Duodenal mucosa (tissue), 2 donors: Measurements from ENCODE around the gene TMEM260.

Source experiments
- H3K27ac ChIP-seq: one replicate; pipeline ENCODE4 v1.7.0; 2013; ENCODE audit warnings: low read depth, low read length
- H3K27me3 ChIP-seq, 2 donors: one replicate each; pipeline ENCODE4 v1.7.0; 2013; ENCODE audit warnings: low read length in 2 of 2, control low read depth in 1 of 2; ENCODE audit not compliant: insufficient read depth in 2 of 2, control insufficient read depth in 1 of 2
- H3K36me3 ChIP-seq, 2 donors: one replicate each; pipeline ENCODE4 v1.7.0; 2013; ENCODE audit warnings: low read length in 2 of 2, control low read depth in 1 of 2; ENCODE audit not compliant: insufficient read depth in 2 of 2, control insufficient read depth in 1 of 2
- H3K4me1 ChIP-seq, 2 donors: one replicate each; pipeline ENCODE4 v1.7.0; 2013; ENCODE audit warnings: low read length in 2 of 2, control low read depth in 1 of 2; ENCODE audit not compliant: insufficient read depth in 2 of 2, control insufficient read depth in 1 of 2
- H3K4me3 ChIP-seq, 2 donors: one replicate each; pipeline ENCODE4 v1.7.0; 2013; ENCODE audit warnings: low read length in 2 of 2, low read depth in 1 of 2
- H3K9ac ChIP-seq, 2 donors: one replicate each; pipeline ENCODE4 v1.7.0; 2013; ENCODE audit warnings: low read length in 2 of 2, low read depth in 1 of 2
- H3K9me3 ChIP-seq, 2 donors: one replicate each; pipeline ENCODE4 v1.7.0; 2013; ENCODE audit warnings: low read length in 2 of 2, control low read depth in 1 of 2; ENCODE audit not compliant: control insufficient read depth in 1 of 2

The TMEM260 gene

DNA sequence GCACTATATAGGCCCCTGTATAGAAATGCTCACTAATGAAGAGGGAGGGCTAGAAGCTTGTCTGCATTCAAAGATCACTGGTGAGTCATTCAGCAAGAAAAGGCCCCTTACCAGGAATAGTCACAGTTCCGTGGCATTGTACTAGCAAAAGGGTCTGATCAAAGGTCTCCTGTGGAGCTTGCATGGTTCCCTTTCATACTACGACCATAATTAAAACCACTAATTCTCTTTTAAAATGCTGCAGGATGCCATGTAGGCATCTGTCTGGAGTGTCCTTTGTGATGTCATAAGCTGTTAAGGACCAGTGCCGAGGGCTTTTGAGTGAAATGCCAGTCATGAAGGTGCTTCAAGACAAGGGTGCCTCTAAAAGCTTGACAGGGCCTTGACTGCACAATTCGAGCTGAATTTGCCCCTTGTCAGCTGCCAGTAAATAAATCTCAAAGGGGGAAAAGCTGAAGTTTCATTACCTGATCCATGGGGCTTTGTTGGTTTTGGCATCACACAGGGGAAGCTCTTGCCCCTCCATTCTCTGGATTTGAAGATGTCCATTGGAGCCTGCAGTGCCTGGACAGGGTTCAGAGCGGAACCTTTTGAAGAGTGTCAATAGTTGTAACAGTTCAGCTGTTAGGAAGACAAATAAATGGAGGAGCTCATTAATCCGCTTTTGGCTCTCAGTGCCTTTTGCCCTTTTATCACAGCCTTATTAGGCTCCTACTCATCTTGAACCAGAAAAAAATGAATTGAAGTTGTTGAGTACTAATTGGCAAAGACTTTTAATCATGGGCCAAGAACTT lies 69.1 kb downstream of the TMEM260 start:
- Histone ChIP-seq H3K36me3 (peaks cover 8 to 9% of the 10 kb centered on the region in 2 donors), H3K9me3 (no peaks in the 10 kb centered on the region), H3K4me1 (no peaks in the 10 kb centered on the region), H3K27ac (no peak overlapping the region), H3K27me3 (no peaks in the 10 kb centered on the region), H3K4me3 (no peak overlapping the region), H3K9ac (no peak overlapping the region)

DNA sequence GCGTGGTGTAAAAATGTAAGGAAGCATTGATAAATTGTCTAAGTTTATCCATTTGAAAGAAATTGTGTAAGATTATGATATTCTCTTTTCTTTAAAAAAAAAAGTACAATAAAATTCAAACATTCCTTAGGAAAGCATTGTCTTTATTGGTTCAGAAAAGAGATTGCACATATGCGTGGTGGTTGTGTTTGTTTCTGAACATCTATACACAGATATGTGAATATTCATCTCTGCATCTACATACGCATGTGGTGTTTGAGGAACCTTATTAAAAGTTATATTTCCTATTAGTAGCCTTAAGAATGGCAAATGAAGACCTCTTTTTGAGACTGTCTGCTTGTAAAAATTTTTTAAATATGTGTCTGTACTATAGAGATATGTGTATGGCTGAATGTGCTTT lies 69.8 kb downstream of the TMEM260 start:
- H3K27ac ChIP-seq = no peak overlapping the region
- no peak overlapping the region for H3K9ac ChIP-seq
- peaks cover 8 to 9% of the 10 kb centered on the region in 2 donors for H3K36me3 ChIP-seq
- no peaks in the 10 kb centered on the region for H3K9me3 ChIP-seq
- no peaks in the 10 kb centered on the region for H3K27me3 ChIP-seq
- no peaks in the 10 kb centered on the region for H3K4me1 ChIP-seq
- no peak overlapping the region for H3K4me3 ChIP-seq

GRCh38 chr14:56650048-56650447 lies 70.5 kb downstream of the TMEM260 start:
- H3K4me1 ChIP-seq = no peaks in the 10 kb centered on the region
- no peak overlapping the region for H3K4me3 ChIP-seq
- no peaks in the 10 kb centered on the region for H3K27me3 ChIP-seq
- no peak overlapping the region for H3K9ac ChIP-seq
- H3K9me3 ChIP-seq = no peaks in the 10 kb centered on the region
- no peak overlapping the region for H3K27ac ChIP-seq
- peaks cover 8 to 9% of the 10 kb centered on the region in 2 donors for H3K36me3 ChIP-seq

- no peak overlapping the region for H3K9ac ChIP-seq
- no peak overlapping the region for H3K4me3 ChIP-seq
- no peaks in the 10 kb centered on the region for H3K9me3 ChIP-seq
Measured at GRCh38 chr14:56650979-56651378, 71.4 kb downstream of the TMEM260 start.

DNA sequence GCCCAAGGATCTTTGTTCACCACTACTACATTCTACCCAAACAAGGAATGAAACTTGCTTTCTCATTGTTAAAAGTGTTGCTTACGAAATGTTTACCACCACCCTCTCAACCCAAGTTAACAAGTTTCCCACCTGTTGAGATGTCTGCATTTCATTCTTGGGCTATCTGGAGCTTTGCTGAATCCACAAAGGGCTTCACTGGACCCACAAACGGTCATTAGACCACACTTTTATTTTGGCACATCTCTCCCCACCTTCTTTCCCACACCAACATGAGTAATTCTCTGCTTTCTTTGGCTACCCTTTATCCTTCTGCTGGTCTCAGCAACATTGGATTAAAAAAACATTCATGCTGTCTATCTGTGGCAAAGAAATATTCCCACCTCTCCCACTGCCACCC lies 78.0 kb downstream of the TMEM260 start:
- Histone ChIP-seq H3K4me1 (no peaks in the 10 kb centered on the region), H3K9ac (no peak overlapping the region), H3K36me3 (no peaks in the 10 kb centered on the region), H3K4me3 (no peak overlapping the region), H3K9me3 (no peaks in the 10 kb centered on the region), H3K27me3 (no peaks in the 10 kb centered on the region), H3K27ac (no peak overlapping the region)

More at GRCh38 chr14:56650979-56651378, 71.4 kb downstream of the TMEM260 start:
- no peaks in the 10 kb centered on the region for H3K4me1 ChIP-seq
- no peaks in the 10 kb centered on the region for H3K27me3 ChIP-seq
- no peak overlapping the region for H3K27ac ChIP-seq
- H3K36me3 ChIP-seq = peaks cover 8 to 9% of the 10 kb centered on the region in 2 donors

- H3K9me3 ChIP-seq = no peaks in the 10 kb centered on the region
- H3K36me3 ChIP-seq = no peaks in the 10 kb centered on the region
- no peak overlapping the region for H3K4me3 ChIP-seq
- no peaks in the 10 kb centered on the region for H3K4me1 ChIP-seq
- no peak overlapping the region for H3K9ac ChIP-seq
- H3K27me3 ChIP-seq = no peaks in the 10 kb centered on the region
- no peak overlapping the region for H3K27ac ChIP-seq
Measured at GRCh38 chr14:56659378-56659777, 79.8 kb downstream of the TMEM260 start.

DNA sequence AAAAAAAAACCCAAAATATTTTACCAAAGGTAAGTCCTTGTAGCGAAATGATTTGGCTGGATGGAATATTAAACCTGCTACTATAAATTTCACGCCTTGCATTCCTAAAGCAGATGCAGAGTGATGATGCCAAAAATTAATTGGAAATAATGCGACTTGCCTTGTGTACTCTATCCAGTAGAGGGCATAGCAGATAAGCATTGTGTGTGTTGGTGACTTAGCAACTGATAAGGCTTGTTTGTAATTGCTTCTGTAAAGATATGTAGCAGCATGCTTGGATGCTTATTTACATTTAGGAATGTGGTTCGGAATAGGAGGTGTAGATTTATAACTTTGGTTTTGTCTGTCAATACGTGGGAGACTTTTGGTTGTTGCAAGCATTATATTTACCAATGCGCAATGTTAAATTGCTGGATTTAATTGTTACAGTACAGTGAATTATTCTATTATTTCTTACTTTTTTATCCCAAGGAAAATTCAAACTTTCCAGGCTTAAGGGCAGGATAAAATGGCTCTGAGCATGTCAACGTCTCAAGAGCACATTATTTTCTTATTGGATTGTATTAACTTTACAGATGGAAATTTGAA lies 80.5 kb downstream of the TMEM260 start:
- no peaks in the 10 kb centered on the region for H3K36me3 ChIP-seq

DNA sequence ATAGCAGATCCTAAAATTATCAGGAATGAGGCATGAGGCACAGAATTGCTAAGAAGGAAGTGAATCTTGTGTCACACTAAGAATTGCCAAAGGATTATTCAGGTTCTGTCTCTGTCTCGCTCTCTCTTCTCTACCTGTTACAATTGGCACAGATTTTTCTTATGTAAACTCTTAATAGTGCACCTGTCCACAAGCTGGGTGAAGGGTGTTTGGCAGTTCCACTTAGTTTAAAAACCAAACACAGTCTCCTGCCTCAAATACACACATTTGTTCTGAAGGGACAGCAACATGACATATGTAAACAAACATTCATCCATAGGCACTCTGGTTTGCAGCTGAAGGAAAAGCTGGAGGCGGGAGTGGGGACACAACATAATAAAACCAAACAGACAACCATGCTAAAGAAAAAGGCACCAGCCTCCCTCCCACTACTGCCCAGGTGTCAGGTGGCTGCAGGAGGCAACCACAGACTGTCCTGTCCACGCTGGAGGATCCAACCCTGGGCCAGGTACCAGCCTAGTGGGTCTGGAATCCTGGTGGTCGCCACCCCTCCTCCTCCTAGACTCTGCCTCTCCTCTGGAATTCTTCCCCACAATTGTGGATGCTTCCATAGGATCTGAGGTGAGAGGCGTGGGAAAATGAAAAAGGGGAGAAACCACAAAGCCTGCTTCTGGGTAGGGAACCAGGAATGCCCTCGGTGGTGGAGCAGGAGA lies 81.2 kb downstream of the TMEM260 start:
- no peaks in the 10 kb centered on the region for H3K27me3 ChIP-seq
- no peak overlapping the region for H3K9ac ChIP-seq
- no peak overlapping the region for H3K27ac ChIP-seq
- H3K9me3 ChIP-seq = no peaks in the 10 kb centered on the region
- H3K4me1 ChIP-seq = no peaks in the 10 kb centered on the region
- H3K4me3 ChIP-seq = no peak overlapping the region
- H3K36me3 ChIP-seq = no peaks in the 10 kb centered on the region

More for the DNA sequence above, 80.5 kb downstream of the TMEM260 start:
- no peak overlapping the region for H3K9ac ChIP-seq
- H3K27ac ChIP-seq = no peak overlapping the region
- H3K9me3 ChIP-seq = no peaks in the 10 kb centered on the region
- no peak overlapping the region for H3K4me3 ChIP-seq
- no peaks in the 10 kb centered on the region for H3K4me1 ChIP-seq
- no peaks in the 10 kb centered on the region for H3K27me3 ChIP-seq

- no peaks in the 10 kb centered on the region for H3K4me1 ChIP-seq
- no peak overlapping the region for H3K27ac ChIP-seq
- H3K36me3 ChIP-seq = no peaks in the 10 kb centered on the region
- H3K27me3 ChIP-seq = no peaks in the 10 kb centered on the region
- H3K9me3 ChIP-seq = no peaks in the 10 kb centered on the region
- H3K9ac ChIP-seq = no peak overlapping the region
- no peak overlapping the region for H3K4me3 ChIP-seq
Measured at GRCh38 chr14:56661478-56661877, 81.9 kb downstream of the TMEM260 start.

GRCh38 chr14:56664811-56665421 lies 85.3 kb downstream of the TMEM260 start:
- Histone ChIP-seq H3K4me1 (no peaks in the 10 kb centered on the region), H3K27ac (no peak overlapping the region), H3K9ac (no peak overlapping the region), H3K9me3 (peaks cover 0 to 4% of the 10 kb centered on the region in 2 donors), H3K4me3 (no peak overlapping the region), H3K36me3 (no peaks in the 10 kb centered on the region), H3K27me3 (no peaks in the 10 kb centered on the region)
